AG04450 (cell line): ENCODE results near the gene OTOGL. TPM values are rescaled to one million over a fixed set of nuclear protein-coding genes. Genes with fewer than 3 reads are reported as not detected.

ENCODE experiments used
- CTCF ChIA-PET: fragments of 300-600, 350-600 bp; formaldehyde crosslinking; extraction: SDS; loops from one replicate; lab custom pipeline; 2022; ENCODE audit warnings: antibody characterized with exemption, inconsistent platforms; lab: Charles Lee
- POLR2A ChIA-PET: fragments of 350-600 bp; formaldehyde crosslinking; extraction: SDS; loops from one replicate; lab custom pipeline; 2021; ENCODE audit warnings: antibody characterized with exemption, inconsistent platforms; lab: Yijun Ruan, JAX
- DNase-seq: peaks from one replicate; pipeline ENCODE4 v3.0.0-alpha.2; 2011; ENCODE audit warnings: low read depth, low spot score
- H3K27ac ChIP-seq: one replicate; pipeline ENCODE4 v1.5.1; 2012; ENCODE audit warnings: low read depth, low read length, control low read depth
- H3K27me3 ChIP-seq: one replicate; pipeline ENCODE4 v1.6.0; 2012; ENCODE audit warnings: low read length; ENCODE audit not compliant: control insufficient read depth, insufficient read depth
- H3K4me3 ChIP-seq: 2 replicates; pipeline ENCODE4 v1.5.1; 2011; ENCODE audit warnings: mild to moderate bottlenecking, low read depth, low read length, control low read depth
- H3K9me3 ChIP-seq: 2 replicates; pipeline ENCODE4 v1.5.1; 2012; ENCODE audit warnings: low read length; ENCODE audit not compliant: control insufficient read depth, insufficient read depth
- CTCF ChIP-seq: IDR thresholded peaks from 2 replicates; pipeline ENCODE4 v1.5.1; 2011; ENCODE audit warnings: low read depth, low read length, control low read depth, inconsistent platforms
- polyA plus RNA-seq: library from polyadenylated mRNA; depleted of rRNA; stranded (reverse); fragments of >200 nt; gene quantifications from 2 replicates; pipeline ENCODE4 v1.2.3, GENCODE V29; 2011

The OTOGL gene
- polyA plus RNA-seq, 1 experiment = 0.07 TPM

- ChIA-PET CTCF (no interaction called here), POLR2A (no interaction called here)
- TF ChIP-seq CTCF = no peak
- no peaks in the 10 kb centered on the region for H3K9me3 ChIP-seq
- H3K27me3 ChIP-seq = no peaks in the 10 kb centered on the region
- DNase-seq = no peak
- H3K4me3 ChIP-seq = no peak overlapping the region
- no peak overlapping the region for H3K27ac ChIP-seq
Measured at GRCh38 chr12:80359703-80360102, 260.4 kb downstream of the OTOGL start.

DNA sequence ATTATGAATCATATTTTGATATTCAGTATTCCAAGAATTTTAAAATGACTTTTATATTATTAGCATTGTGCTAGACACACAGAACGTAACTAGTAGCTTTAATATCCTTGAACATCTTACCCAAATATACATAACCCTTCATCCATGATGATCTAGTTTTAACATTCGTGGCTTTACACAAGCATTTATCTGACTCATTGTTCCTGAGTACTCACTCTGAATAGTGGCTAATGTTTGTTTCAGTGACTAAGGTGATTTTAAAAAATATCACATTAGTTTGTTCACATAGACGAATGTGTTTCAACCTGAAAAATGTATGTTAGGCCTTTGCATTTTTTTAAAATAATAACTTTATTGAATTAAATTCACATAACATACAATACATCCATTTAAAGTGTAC is 264.7 kb downstream of the OTOGL start:
- TF ChIP-seq CTCF = no peak
- Histone ChIP-seq H3K9me3 (no peaks in the 10 kb centered on the region), H3K4me3 (no peak overlapping the region), H3K27me3 (no peaks in the 10 kb centered on the region), H3K27ac (no peak overlapping the region)
- ChIA-PET CTCF (no interaction called here), POLR2A (no interaction called here)
- no peak for DNase-seq

GRCh38 chr12:80373666-80374065 is 274.3 kb downstream of the OTOGL start:
- Histone ChIP-seq H3K27ac (no peak overlapping the region), H3K9me3 (no peaks in the 10 kb centered on the region), H3K4me3 (no peak overlapping the region), H3K27me3 (no peaks in the 10 kb centered on the region)
- ChIA-PET CTCF (no interaction called here), POLR2A (no interaction called here)
- no peak for DNase-seq
- TF ChIP-seq CTCF = no peak

DNA sequence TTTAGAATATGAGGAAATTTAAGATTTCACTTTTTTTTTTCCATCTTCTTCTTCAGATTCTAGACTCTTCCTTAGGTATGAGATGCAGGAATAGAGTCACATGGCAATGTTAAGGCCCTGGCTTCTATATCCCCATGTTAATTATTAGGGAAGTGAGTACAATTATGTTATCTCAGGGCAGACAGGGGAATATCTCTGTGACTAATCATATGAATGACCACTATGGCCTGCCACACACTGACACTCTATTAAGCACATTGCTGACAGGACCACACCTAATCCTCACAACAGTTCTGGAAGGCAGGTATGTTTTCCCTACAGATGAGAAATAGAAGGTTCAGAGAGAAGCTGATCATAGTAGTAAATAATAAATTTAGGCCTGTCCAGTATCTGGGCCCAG is 275.3 kb downstream of the OTOGL start:
- Histone ChIP-seq H3K27ac (no peak overlapping the region), H3K4me3 (no peak overlapping the region), H3K27me3 (no peaks in the 10 kb centered on the region), H3K9me3 (no peaks in the 10 kb centered on the region)
- TF ChIP-seq CTCF = no peak
- DNase-seq = no peak
- ChIA-PET POLR2A (no interaction called here), CTCF (no interaction called here)

DNA sequence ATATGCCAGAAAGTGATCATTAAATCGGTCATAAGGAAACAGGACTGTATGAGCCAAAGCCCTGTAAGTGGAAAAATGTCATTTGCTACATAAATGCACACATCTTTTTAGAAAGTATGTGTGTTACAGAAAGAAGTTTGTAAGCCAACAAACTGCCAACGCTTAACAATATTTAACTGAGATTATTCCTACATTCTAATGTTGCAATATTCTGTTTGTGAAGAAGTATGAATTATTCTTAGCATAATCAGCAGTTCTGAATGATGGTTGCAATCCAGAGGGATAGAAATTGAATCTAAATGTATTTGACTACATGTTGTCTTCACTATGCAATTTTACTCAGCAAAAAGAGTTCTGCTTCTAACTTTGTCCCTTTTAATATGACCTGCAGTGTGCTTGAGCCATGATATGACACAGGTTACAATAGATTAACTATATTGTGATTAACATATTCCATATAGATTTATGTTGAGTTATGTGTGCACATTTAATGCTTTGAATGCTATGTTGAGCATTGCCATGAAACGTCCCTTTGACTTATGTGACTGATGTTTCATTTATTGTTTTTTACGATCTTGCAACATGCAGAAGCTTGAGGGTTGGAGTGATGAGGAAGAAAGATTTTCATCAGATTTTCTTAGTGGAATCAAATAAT is 277.9 kb downstream of the OTOGL start:
- H3K27me3 ChIP-seq = no peaks in the 10 kb centered on the region
- no peak for DNase-seq
- TF ChIP-seq CTCF = no peak
- POLR2A ChIA-PET = no interaction called here
- H3K4me3 ChIP-seq = no peak overlapping the region
- H3K9me3 ChIP-seq = no peaks in the 10 kb centered on the region
- no peak overlapping the region for H3K27ac ChIP-seq
- CTCF ChIA-PET = no interaction called here
